ENCODE data around the gene LRRC8B. TPM values are rescaled to one million over a fixed set of nuclear protein-coding genes. Genes with fewer than 3 reads are reported as not detected.

The LRRC8B gene
- 2.3 and 4.1 TPM in 2 replicates for total RNA-seq
- long read RNA-seq, partial matches to known transcripts, result 1 of 2 reads
- long read RNA-seq, other reads (novel, unspliced or antisense), result 1 of 2 reads

- no peaks in the 10 kb centered on the region for H3K9me3 Mint-ChIP-seq (ENCODE audit: unreplicated experiment)
- peak within 1 kb of the TSS; percentile 72 for H3K4me3 Mint-ChIP-seq (ENCODE audit: unreplicated experiment)
- no peak for TF ChIP-seq CTCF (IDR thresholded peaks at IDR 0.05)
- H3K4me1 Mint-ChIP-seq (ENCODE audit: unreplicated experiment), result peaks cover 11% of the 10 kb centered on the region
- peak; percentile 95 for DNase-seq (ENCODE audit: extremely low spot score, unreplicated experiment)
- H3K36me3 Mint-ChIP-seq (ENCODE audit: unreplicated experiment), result no peaks in the 10 kb centered on the region
- H3K27ac Mint-ChIP-seq (ENCODE audit: unreplicated experiment), result peak within 1 kb of the TSS; percentile 72
- H3K27me3 Mint-ChIP-seq (ENCODE audit: unreplicated experiment), result peaks cover 6% of the 10 kb centered on the region
Observed at GRCh38 chr1:89524369-89525168, at the start of gene LRRC8B. LRRC8B (plus strand) TSS chr1:89524829; CDS start chr1:89582651, 57,822 bp downstream.

DNA sequence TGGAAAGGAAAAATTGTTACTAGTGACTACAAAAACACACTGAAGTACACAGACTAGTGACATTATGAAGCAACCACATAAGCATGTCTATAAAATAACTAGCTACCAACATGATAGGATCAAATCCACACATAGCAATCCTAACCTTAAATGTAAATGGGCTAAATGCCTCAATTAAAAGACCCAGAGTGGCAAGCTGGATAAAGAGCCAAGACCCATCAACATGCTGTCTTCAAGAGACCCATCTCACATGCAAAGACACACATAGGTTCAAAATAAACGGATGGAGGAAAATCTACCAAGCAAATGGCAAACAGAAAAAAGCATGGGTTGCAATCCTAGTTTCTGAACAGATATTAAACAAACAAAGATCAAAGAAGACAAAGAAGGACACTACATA is 49.4 kb upstream of the LRRC8B start:
- Mint-ChIP-seq H3K36me3 (ENCODE audit: unreplicated experiment) (no peaks in the 10 kb centered on the region), H3K27ac (ENCODE audit: unreplicated experiment) (no peak overlapping the region), H3K4me1 (ENCODE audit: unreplicated experiment) (no peaks in the 10 kb centered on the region), H3K9me3 (ENCODE audit: unreplicated experiment) (no peaks in the 10 kb centered on the region), H3K4me3 (ENCODE audit: unreplicated experiment) (no peak overlapping the region), H3K27me3 (ENCODE audit: unreplicated experiment) (peaks cover 62% of the 10 kb centered on the region)
- no peak for DNase-seq (ENCODE audit: extremely low spot score, unreplicated experiment)
- TF ChIP-seq CTCF (IDR thresholded peaks at IDR 0.05), result no peak

DNA sequence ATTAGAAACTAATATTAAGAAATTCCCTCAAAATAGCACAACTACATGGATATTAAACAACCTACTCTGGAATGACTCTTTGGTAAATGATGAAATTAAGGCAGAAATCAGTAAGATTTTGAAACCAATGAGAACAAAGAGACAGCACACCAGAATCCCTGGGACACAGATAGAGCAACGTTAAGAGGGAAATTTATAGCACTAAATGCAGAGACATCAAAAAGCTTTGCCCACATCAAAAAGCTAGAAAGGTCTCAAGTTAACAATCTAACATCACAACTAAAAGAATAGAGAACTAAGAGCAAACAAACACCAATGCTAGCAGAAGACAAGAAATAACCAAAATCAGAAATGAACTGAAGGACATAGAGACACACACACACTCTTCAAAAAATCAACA is 48.6 kb upstream of the LRRC8B start:
- no peak overlapping the region for H3K4me3 Mint-ChIP-seq (ENCODE audit: unreplicated experiment)
- H3K27me3 Mint-ChIP-seq (ENCODE audit: unreplicated experiment), result peaks cover 59% of the 10 kb centered on the region
- no peak overlapping the region for H3K27ac Mint-ChIP-seq (ENCODE audit: unreplicated experiment)
- TF ChIP-seq CTCF (IDR thresholded peaks at IDR 0.05), result no peak
- no peaks in the 10 kb centered on the region for H3K9me3 Mint-ChIP-seq (ENCODE audit: unreplicated experiment)
- DNase-seq (ENCODE audit: extremely low spot score, unreplicated experiment), result no peak
- H3K4me1 Mint-ChIP-seq (ENCODE audit: unreplicated experiment), result no peaks in the 10 kb centered on the region
- no peaks in the 10 kb centered on the region for H3K36me3 Mint-ChIP-seq (ENCODE audit: unreplicated experiment)

GRCh38 chr1:89483010-89483756 is 41.4 kb upstream of the LRRC8B start:
- no peak for DNase-seq (ENCODE audit: extremely low spot score, unreplicated experiment)
- Mint-ChIP-seq H3K36me3 (ENCODE audit: unreplicated experiment) (no peaks in the 10 kb centered on the region), H3K4me1 (ENCODE audit: unreplicated experiment) (no peaks in the 10 kb centered on the region), H3K27ac (ENCODE audit: unreplicated experiment) (no peak overlapping the region), H3K4me3 (ENCODE audit: unreplicated experiment) (no peak overlapping the region), H3K27me3 (ENCODE audit: unreplicated experiment) (peaks cover 25% of the 10 kb centered on the region), H3K9me3 (ENCODE audit: unreplicated experiment) (no peaks in the 10 kb centered on the region)
- TF ChIP-seq CTCF (IDR thresholded peaks at IDR 0.05), result peak; percentile 86

DNA sequence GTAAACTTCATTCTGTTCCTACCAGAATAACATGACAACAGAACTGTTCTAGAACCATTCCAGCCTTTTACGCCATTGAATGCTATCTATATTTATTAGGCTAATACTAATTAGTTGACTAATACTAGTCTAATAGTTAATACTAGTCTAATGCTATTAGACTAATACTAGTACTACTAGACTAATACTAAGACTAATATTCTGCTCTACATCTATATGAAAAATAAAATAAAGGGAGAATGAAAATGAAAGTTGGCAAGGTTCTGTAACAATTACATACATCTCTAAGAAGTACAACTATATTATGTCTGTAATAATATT is 40.9 kb upstream of the LRRC8B start:
- no peak for TF ChIP-seq CTCF (IDR thresholded peaks at IDR 0.05)
- peaks cover 23% of the 10 kb centered on the region for H3K27me3 Mint-ChIP-seq (ENCODE audit: unreplicated experiment)
- H3K27ac Mint-ChIP-seq (ENCODE audit: unreplicated experiment), result no peak overlapping the region
- H3K36me3 Mint-ChIP-seq (ENCODE audit: unreplicated experiment), result no peaks in the 10 kb centered on the region
- no peak for DNase-seq (ENCODE audit: extremely low spot score, unreplicated experiment)
- no peaks in the 10 kb centered on the region for H3K9me3 Mint-ChIP-seq (ENCODE audit: unreplicated experiment)
- no peak overlapping the region for H3K4me3 Mint-ChIP-seq (ENCODE audit: unreplicated experiment)
- no peaks in the 10 kb centered on the region for H3K4me1 Mint-ChIP-seq (ENCODE audit: unreplicated experiment)
